HepG2 (cell line): ENCODE measurements around the gene PRKCB. TPM values are rescaled to one million over a fixed set of nuclear protein-coding genes. Genes with fewer than 3 reads are reported as not detected.

Experiments used
- ATAC-seq: fragments of 200-7000 bp; cut with Tn5 transposase; 3 replicates; pipeline ENCODE4 v1.9.1; 2020; ENCODE audit warnings: mild to moderate bottlenecking, moderate library complexity
- BruUV-seq: library from RNA; stranded (reverse); fragments of 400-500 nt; replicated peaks from 2 replicates; lab custom pipeline; 2021; lab: Mats Ljungman, UMichigan
- CTCF ChIA-PET: fragments of 300-600 bp; formaldehyde crosslinking; extraction: SDS; loops from one replicate; lab custom pipeline; 2021; ENCODE audit warnings: low total read pairs, inconsistent platforms, low intra/inter-chr PET ratio; lab: Yijun Ruan, JAX
- POLR2A ChIA-PET: fragments of 350-600 bp; sonication (Branson Sonifier 250); formaldehyde crosslinking; loops from one replicate; lab custom pipeline; 2020; ENCODE audit warnings: antibody characterized with exemption, inconsistent platforms; lab: Yijun Ruan, JAX
- DNase-seq: peaks from one replicate; pipeline ENCODE4 v3.0.0-alpha.2; 2015; ENCODE audit warnings: low spot score
- FAIRE-seq: peaks from 3 replicates; lab custom pipeline; 2011; peaks lifted over from hg19 to GRCh38; lab: Jason Lieb, UNC
- H2AFZ ChIP-seq: one replicate; pipeline ENCODE4 v1.6.1; 2011; ENCODE audit warnings: low read length, inconsistent platforms
- H3K27ac ChIP-seq: fragments of 300-600 bp; 3 replicates; pipeline ENCODE4 v1.8.0; 2011; ENCODE audit warnings: mixed run types, mild to moderate bottlenecking, mixed read lengths, low read length, inconsistent platforms; ENCODE audit not compliant: insufficient read depth; ENCODE audit errors: extremely low read length
- H3K27me3 ChIP-seq, 2 experiments: fragments of 200-600 bp in 1 of 2; 2 replicates in 1 of 2; 3 replicates in 1 of 2; pipeline versions ENCODE4 v1.6.0 to v1.8.0; 2011; ENCODE audit warnings: low read length in 2 of 2, mild to moderate bottlenecking in 2 of 2, moderate library complexity in 2 of 2, inconsistent platforms in 1 of 2; ENCODE audit not compliant: insufficient read depth in 2 of 2, control insufficient read depth in 1 of 2
- H3K36me3 ChIP-seq, 2 experiments: fragments of 200-600 bp in 1 of 2; replicated peaks in 1 of 2; 2 replicates in 1 of 2; 3 replicates in 1 of 2; pipeline versions ENCODE4 v1.5.1 to v1.8.0; 2011; ENCODE audit warnings: low read length in 2 of 2, inconsistent platforms in 1 of 2; ENCODE audit not compliant: insufficient read depth in 2 of 2, control insufficient read depth in 1 of 2
- H3K4me1 ChIP-seq: 2 replicates; pipeline ENCODE4 v1.5.1; 2012; ENCODE audit warnings: low read length, inconsistent platforms; ENCODE audit not compliant: insufficient read depth
- H3K4me2 ChIP-seq: 2 replicates; pipeline ENCODE4 v1.6.0; 2011; ENCODE audit warnings: low read depth, low read length, inconsistent platforms
- H3K4me3 ChIP-seq, 3 experiments: fragments of 200-600 bp in 1 of 3; sonication (generic), shearing (Covaris generic) in 1 of 3; replicated peaks in 1 of 3; 2 replicates each; pipeline ENCODE4 v1.5.1; 2011 to 2016; ENCODE audit warnings: low read length in 3 of 3, inconsistent platforms in 2 of 3, low read depth in 2 of 3, mild to moderate bottlenecking in 2 of 3, control low read depth in 1 of 3, mixed read lengths in 1 of 3; ENCODE audit not compliant: insufficient read depth in 1 of 3
- H3K79me2 ChIP-seq: one replicate; pipeline ENCODE4 v1.6.1; 2011; ENCODE audit warnings: low read length, inconsistent platforms; ENCODE audit not compliant: insufficient read depth
- H3K9ac ChIP-seq: 2 replicates; pipeline ENCODE4 v1.6.0; 2011; ENCODE audit warnings: mild to moderate bottlenecking, low read depth, low read length, inconsistent platforms; ENCODE audit not compliant: insufficient read depth
- H3K9me3 ChIP-seq: 2 replicates; pipeline ENCODE4 v1.5.1; 2012; ENCODE audit warnings: mild to moderate bottlenecking, low read length
- H4K20me1 ChIP-seq: 2 replicates; pipeline ENCODE4 v1.6.0; 2011; ENCODE audit warnings: inconsistent platforms, mild to moderate bottlenecking, low read length, moderate library complexity; ENCODE audit not compliant: insufficient read depth
- ARNT2 ChIP-seq: sonication (generic); formaldehyde crosslinking; IDR thresholded peaks from 2 replicates; pipeline ENCODE4 v1.8.0; 2022; ENCODE audit warnings: mild to moderate bottlenecking, low read depth, missing genetic modification reagents, moderate library complexity
- ATF7-NPFF ChIP-seq: sonication (generic); formaldehyde crosslinking; IDR thresholded peaks from 2 replicates; pipeline ENCODE4 v1.8.1; 2023; ENCODE audit warnings: mild to moderate bottlenecking, low read depth, missing genetic modification reagents, moderate library complexity
- CCAR2 ChIP-seq: fragments of 200-400 bp; formaldehyde crosslinking; optimal IDR thresholded peaks from 2 replicates; pipeline ENCODE3; 2018; ENCODE audit warnings: low read depth, mild to moderate bottlenecking, low read length, moderate library complexity
- DMAP1 ChIP-seq: IDR thresholded peaks from 2 replicates; pipeline ENCODE4 v1.6.1; 2016
- NFIB ChIP-seq: sonication (generic); formaldehyde crosslinking; IDR thresholded peaks from 2 replicates; pipeline ENCODE4 v1.9.0; 2021; ENCODE audit warnings: missing genetic modification reagents, mild to moderate bottlenecking, borderline replicate concordance
- NFYB ChIP-seq: sonication (generic); formaldehyde crosslinking; IDR thresholded peaks from 2 replicates; pipeline ENCODE4 v1.4.0; 2020; ENCODE audit warnings: missing genetic modification reagents
- RBM22 ChIP-seq: fragments of 200-400 bp; formaldehyde crosslinking; optimal IDR thresholded peaks from 2 replicates; pipeline ENCODE3; 2017; ENCODE audit warnings: mild to moderate bottlenecking, low read length, moderate library complexity
- SNAPC2 ChIP-seq: sonication (generic); formaldehyde crosslinking; IDR thresholded peaks from 2 replicates; pipeline ENCODE4 v1.8.1; 2022; ENCODE audit warnings: mild to moderate bottlenecking, missing genetic modification reagents
- TCF7L2 ChIP-seq: IDR thresholded peaks from 2 replicates; pipeline ENCODE4 v1.6.1; 2011; ENCODE audit warnings: mild to moderate bottlenecking, low read depth, low read length, moderate library complexity
- ZBTB42 ChIP-seq: sonication (generic); formaldehyde crosslinking; IDR thresholded peaks from 2 replicates; pipeline ENCODE4 v1.5.0; 2020; ENCODE audit warnings: mild to moderate bottlenecking, missing genetic modification reagents
- WGBS: methylation state at CpG from one replicate; pipeline ENCODE4 v1.1.6; 2017; ENCODE audit warnings: low lambda C conversion rate; 5-methylcytosine and 5-hydroxymethylcytosine counted together
- in situ Hi-C: cut with HindIII; loops from 2 replicates; pipeline ENCODE4 v1.10.0; 2017; ENCODE audit warnings: low pct_unique_long_range_greater_than_20kb; ENCODE audit not compliant: extremely low pct_ligation_motif_present
- intact Hi-C: fragments of 100-400 bp; cut with micrococcal nuclease; formaldehyde crosslinking; loops from one replicate; pipeline ENCODE4 v1.10.0; 2022; ENCODE audit not compliant: unreplicated experiment
- polyA plus RNA-seq, 8 experiments: library from polyadenylated mRNA; depleted of rRNA in 3 of 8; stranded (reverse) in 7 of 8; unstranded in 1 of 8; fragments of >200 nt; fragmentation: Illumina TruSeq in 4 of 8; extraction: Trizol in 4 of 8; gene quantifications; 2 replicates each; pipeline versions ENCODE4 v1.2.1 to v1.2.3, GENCODE V29; 2011 to 2016; ENCODE audit warnings: low read depth in 4 of 8, missing spikeins in 1 of 8, mixed read lengths in 1 of 8; ENCODE audit not compliant: insufficient read depth in 1 of 8
- total RNA-seq, 5 experiments: library from RNA; depleted of rRNA; stranded (reverse); fragments of >200 nt; fragmentation: Illumina TruSeq; extraction: Trizol; gene quantifications; 2 replicates each; pipeline ENCODE4 v1.2.3, GENCODE V29; 2016; ENCODE audit warnings: low read depth in 1 of 5

PRKCB gene
- total and polyA plus RNA-seq, 2 of the 13 experiments (the other 11 are each of a cell fraction or from before 2014, with no cell fraction given): 0.01 TPM; not detected in 1

DNA sequence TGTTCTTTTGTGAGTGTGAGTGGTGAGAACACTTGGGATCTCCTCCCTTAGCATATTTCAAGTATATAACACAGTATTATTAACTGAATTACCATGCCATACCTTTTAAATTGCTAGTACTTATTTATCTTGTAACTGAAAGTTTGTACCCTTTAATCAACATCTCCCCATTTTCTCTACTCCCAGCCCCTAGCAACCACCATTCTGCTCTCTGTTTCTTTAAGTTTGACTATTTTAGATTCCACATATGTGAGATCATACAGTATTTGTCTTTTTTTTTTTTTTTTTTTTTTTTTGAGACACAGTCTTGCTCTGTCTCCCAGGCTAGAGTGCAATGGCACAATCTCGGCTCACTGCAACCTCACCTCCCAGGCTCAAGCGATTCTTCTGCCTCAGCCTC, 302.8 kb downstream of the PRKCB start:
- Histone ChIP-seq H3K27ac (no peak overlapping the region), H3K4me3 (no peak overlapping the region), H2AFZ (no peak overlapping the region), H3K4me2 (no peak overlapping the region), H3K9ac (no peak overlapping the region), H4K20me1 (no peaks in the 10 kb centered on the region), H3K27me3 (peaks cover 0 to 7% of the 10 kb centered on the region in 2 experiments; a peak in 2 of 5 replicates), H3K36me3 (no peaks in the 10 kb centered on the region), H3K79me2 (no peaks in the 10 kb centered on the region), H3K9me3 (no peaks in the 10 kb centered on the region), H3K4me1 (no peaks in the 10 kb centered on the region)
- no peak for DNase-seq
- BruUV-seq: no TSS peak
- intact Hi-C loops: no loop called here
- FAIRE-seq: no peak
- WGBS: 7% methylated on average over 2 of the region's 2 CpGs
- CTCF ChIA-PET: no interaction called here
- POLR2A ChIA-PET: no interaction called here
- no peak for ATAC-seq
- in situ Hi-C loops: no loop called here
- no peak for TF ChIP-seq CCAR2
- TF ChIP-seq, all 625 proteins: peak for 0

DNA sequence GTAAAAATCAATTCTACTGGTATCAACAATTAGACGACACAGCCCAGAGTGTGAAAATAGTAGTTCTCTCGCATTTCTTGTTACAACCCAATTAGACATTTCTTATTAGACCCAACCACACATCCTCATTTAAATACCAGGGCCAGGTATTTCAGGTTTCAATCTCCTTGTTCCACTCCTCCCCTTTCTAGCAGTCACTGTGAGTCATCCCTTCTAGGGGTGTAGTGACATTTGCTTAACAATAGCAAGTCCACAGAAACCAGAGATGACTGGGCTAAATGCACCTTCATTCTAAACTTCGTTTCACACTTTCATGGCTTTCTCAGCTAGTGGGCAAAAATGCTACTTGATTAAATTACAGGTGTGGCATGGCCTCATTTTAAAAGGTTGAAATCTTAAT, 303.5 kb downstream of the PRKCB start:
- TF ChIP-seq NFYB (CRISPR knock-in tag) (no peak), ZBTB42 (no peak), RBM22 (no peak), ARNT2 (CRISPR knock-in tag) (no peak), SNAPC2 (CRISPR knock-in tag) (no peak), DMAP1 (CRISPR knock-in tag) (no peak), NFIB (CRISPR knock-in tag) (no peak), TCF7L2 (no peak), ATF7-NPFF (CRISPR knock-in tag) (no peak)
- 2% methylated on average over 3 of the region's 3 CpGs for WGBS
- H3K27me3 ChIP-seq: peaks cover 0 to 7% of the 10 kb centered on the region in 2 experiments; a peak in 2 of 5 replicates
- H3K4me1 ChIP-seq: no peaks in the 10 kb centered on the region
- no peaks in the 10 kb centered on the region for H3K79me2 ChIP-seq
- ATAC-seq (no peak), FAIRE-seq (no peak), DNase-seq (no peak)
- intact Hi-C loops: no loop called here
- H3K27ac ChIP-seq: no peak overlapping the region
- H3K4me2 ChIP-seq: no peak overlapping the region
- no peaks in the 10 kb centered on the region for H4K20me1 ChIP-seq
- no peak overlapping the region for H3K9ac ChIP-seq
- POLR2A ChIA-PET: no interaction called here
- no peak overlapping the region for H2AFZ ChIP-seq
- CTCF ChIA-PET: no interaction called here
- H3K36me3 ChIP-seq: no peaks in the 10 kb centered on the region
- H3K9me3 ChIP-seq: no peaks in the 10 kb centered on the region
- no peak overlapping the region for H3K4me3 ChIP-seq
- BruUV-seq: no TSS peak
- in situ Hi-C loops: no loop called here
